A673 (cell line): ENCODE results near the gene ARHGAP26. TPM values are rescaled to one million over a fixed set of nuclear protein-coding genes. Genes with fewer than 3 reads are reported as not detected.

Source experiments
- BruUV-seq: library from RNA; stranded (reverse); fragments of 400-500 nt; replicated peaks from 2 replicates; lab custom pipeline; 2021; lab: Mats Ljungman, UMichigan
- CTCF ChIA-PET: fragments of 300-600 bp; sonication (Branson Sonifier 250); formaldehyde crosslinking; loops from one replicate; lab custom pipeline; 2022; ENCODE audit warnings: antibody characterized with exemption; lab: Charles Lee
- POLR2A ChIA-PET: fragments of 300-600 bp; sonication (Branson Sonifier 250); formaldehyde crosslinking; loops from one replicate; lab custom pipeline; 2022; ENCODE audit warnings: antibody characterized with exemption; ENCODE audit not compliant: low non-redundant PET; lab: Charles Lee
- DNase-seq: peaks from one replicate; pipeline ENCODE4 v3.0.0-alpha.2; 2015; ENCODE audit warnings: low spot score
- H3K27ac ChIP-seq: fragments of 200-600 bp; sonication (generic); 2 replicates; pipeline ENCODE4 v1.5.1; 2016; ENCODE audit warnings: mixed run types, low read depth, mild to moderate bottlenecking, mixed read lengths, antibody characterized with exemption, low read length; ENCODE audit not compliant: poor library complexity, severe bottlenecking
- H3K27me3 ChIP-seq: fragments of 200-600 bp; sonication (generic); replicated peaks from 2 replicates; pipeline ENCODE4 v1.6.1; 2017; ENCODE audit warnings: mixed run types, low read depth, mild to moderate bottlenecking, mixed read lengths, antibody characterized with exemption, low read length; ENCODE audit not compliant: insufficient read depth, poor library complexity
- H3K36me3 ChIP-seq: fragments of 200-600 bp; sonication (generic); 2 replicates; pipeline ENCODE4 v1.6.1; 2016; ENCODE audit warnings: mixed run types, mild to moderate bottlenecking, mixed read lengths, antibody characterized with exemption, low read length; ENCODE audit not compliant: insufficient read depth, poor library complexity, severe bottlenecking
- H3K4me1 ChIP-seq: fragments of 200-600 bp; sonication (generic); 2 replicates; pipeline ENCODE4 v1.6.1; 2017; ENCODE audit warnings: mixed run types, mild to moderate bottlenecking, mixed read lengths, antibody characterized with exemption, low read length; ENCODE audit not compliant: insufficient read depth, poor library complexity, severe bottlenecking
- H3K4me3 ChIP-seq: fragments of 200-600 bp; sonication (generic); 2 replicates; pipeline ENCODE4 v1.5.1; 2016; ENCODE audit warnings: low read depth, mixed run types, mild to moderate bottlenecking, mixed read lengths, low read length; ENCODE audit not compliant: poor library complexity, severe bottlenecking
- H3K9me3 ChIP-seq: fragments of 200-600 bp; sonication (generic); 2 replicates; pipeline ENCODE4 v1.6.1; 2016; ENCODE audit warnings: mixed run types, low read depth, mild to moderate bottlenecking, mixed read lengths, antibody characterized with exemption, low read length; ENCODE audit not compliant: poor library complexity, severe bottlenecking
- CTCF ChIP-seq: fragments of 300-800, 200-600 bp; sonication (generic); conservative IDR thresholded peaks from 2 replicates; pipeline ENCODE4 v1.5.1; 2017; ENCODE audit warnings: low read depth, mild to moderate bottlenecking, antibody characterized with exemption, low read length, moderate library complexity, mixed read lengths
- EZH2 ChIP-seq: fragments of 200-600 bp; sonication (generic); IDR thresholded peaks from 2 replicates; pipeline ENCODE4 v1.6.1; 2017; ENCODE audit warnings: borderline replicate concordance, low read depth, mild to moderate bottlenecking, mixed read lengths, antibody characterized with exemption, low read length; ENCODE audit not compliant: poor library complexity, severe bottlenecking
- intact Hi-C: fragments of 100-400 bp; cut with micrococcal nuclease; formaldehyde crosslinking; loops from one replicate; pipeline ENCODE4 v1.10.0; 2022; ENCODE audit not compliant: unreplicated experiment
- total RNA-seq: library from RNA; stranded (reverse); gene quantifications from 2 replicates; pipeline ENCODE4 v1.2.3, GENCODE V29; 2021

Gene ARHGAP26
- total RNA-seq, 1 experiment from 2014 or later: 25.5 TPM

DNA sequence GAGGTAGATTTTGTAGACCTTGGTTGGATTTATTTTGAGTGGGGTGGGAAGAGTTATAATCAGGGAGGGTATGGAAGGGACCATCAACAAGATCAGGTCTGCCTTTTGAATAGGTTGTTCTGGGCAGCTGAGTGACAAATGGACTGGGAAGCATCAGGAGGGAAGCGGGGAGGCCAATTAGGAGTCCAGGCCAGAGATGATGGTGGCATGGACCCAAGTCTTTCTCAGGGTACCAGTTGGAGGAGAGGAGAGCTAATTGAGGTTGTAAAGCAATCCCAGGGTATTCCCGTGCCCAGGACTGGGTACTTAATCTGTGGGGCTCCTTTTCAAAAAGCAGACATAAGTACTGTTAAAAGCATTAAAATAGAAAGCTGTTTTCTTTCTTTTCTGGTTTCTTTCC is 88.9 kb downstream of the ARHGAP26 start:
- peaks cover 8% of the 10 kb centered on the region for H3K4me1 ChIP-seq
- ChIA-PET CTCF (no interaction called here), POLR2A (no interaction called here)
- no peak for TF ChIP-seq EZH2
- TF ChIP-seq CTCF: no peak
- H3K4me3 ChIP-seq: no peak overlapping the region
- no peaks in the 10 kb centered on the region for H3K27me3 ChIP-seq
- intact Hi-C loops: no loop called here
- H3K27ac ChIP-seq: no peak overlapping the region
- H3K9me3 ChIP-seq: no peaks in the 10 kb centered on the region
- BruUV-seq: no TSS peak
- no peaks in the 10 kb centered on the region for H3K36me3 ChIP-seq
- no peak for DNase-seq

- H3K27me3 ChIP-seq: no peaks in the 10 kb centered on the region
- intact Hi-C loops: no loop called here
- H3K27ac ChIP-seq: no peak overlapping the region
- no peaks in the 10 kb centered on the region for H3K36me3 ChIP-seq
- H3K4me1 ChIP-seq: peaks cover 8% of the 10 kb centered on the region
- TF ChIP-seq CTCF (no peak), EZH2 (no peak)
- ChIA-PET POLR2A (no interaction called here), CTCF (no interaction called here)
- no peaks in the 10 kb centered on the region for H3K9me3 ChIP-seq
- DNase-seq: no peak
- BruUV-seq: no TSS peak
- no peak overlapping the region for H3K4me3 ChIP-seq
Measured at GRCh38 chr5:142860270-142860669, 90.1 kb downstream of the ARHGAP26 start.

- Histone ChIP-seq H3K27me3 (no peaks in the 10 kb centered on the region), H3K27ac (no peak overlapping the region), H3K4me1 (peaks cover 8% of the 10 kb centered on the region), H3K4me3 (no peak overlapping the region), H3K9me3 (no peaks in the 10 kb centered on the region), H3K36me3 (no peaks in the 10 kb centered on the region)
- no peak for TF ChIP-seq EZH2
- no peak for TF ChIP-seq CTCF
- CTCF ChIA-PET: no interaction called here
- no TSS peak for BruUV-seq
- no peak for DNase-seq
- POLR2A ChIA-PET: no interaction called here
- intact Hi-C loops: no loop called here
Measured at GRCh38 chr5:142861011-142861410, 90.8 kb downstream of the ARHGAP26 start.
